A673 (cell line): ENCODE data around the gene CNPY4.

ENCODE experiments used
- EZH2 ChIP-seq: fragments of 200-600 bp; sonication (generic); IDR thresholded peaks from 2 replicates; pipeline ENCODE4 v1.6.1; 2017; ENCODE audit warnings: borderline replicate concordance, low read depth, mild to moderate bottlenecking, mixed read lengths, antibody characterized with exemption, low read length; ENCODE audit not compliant: poor library complexity, severe bottlenecking
- TF ChIP-seq, protein P1 (sequence below): fragments of 300-800, 200-600 bp; sonication (generic); conservative IDR thresholded peaks from 2 replicates; pipeline ENCODE4 v1.5.1; 2017; ENCODE audit warnings: low read depth, mild to moderate bottlenecking, antibody characterized with exemption, low read length, moderate library complexity, mixed read lengths

DNA sequence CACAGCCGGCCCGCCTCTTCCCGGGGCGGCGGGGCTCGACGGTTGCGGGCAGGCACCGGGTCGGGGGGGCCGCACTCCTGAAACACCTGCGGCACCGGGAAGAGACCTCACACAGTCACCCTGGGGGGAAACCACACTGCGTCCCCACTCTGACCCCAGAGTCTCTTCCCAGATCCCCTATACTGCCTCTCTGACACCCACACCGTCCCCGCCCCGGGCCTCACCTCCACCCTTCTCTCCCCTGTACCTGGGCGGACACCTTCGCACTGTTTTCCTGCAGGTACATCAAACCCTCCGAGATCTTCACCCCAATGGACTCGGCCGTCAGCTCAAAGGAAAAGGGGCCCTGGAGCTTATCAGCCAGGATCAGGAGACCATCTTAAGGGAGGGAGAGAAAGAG, 52.4 kb downstream of the CNPY4 start:
- TF ChIP-seq, protein P1, sequence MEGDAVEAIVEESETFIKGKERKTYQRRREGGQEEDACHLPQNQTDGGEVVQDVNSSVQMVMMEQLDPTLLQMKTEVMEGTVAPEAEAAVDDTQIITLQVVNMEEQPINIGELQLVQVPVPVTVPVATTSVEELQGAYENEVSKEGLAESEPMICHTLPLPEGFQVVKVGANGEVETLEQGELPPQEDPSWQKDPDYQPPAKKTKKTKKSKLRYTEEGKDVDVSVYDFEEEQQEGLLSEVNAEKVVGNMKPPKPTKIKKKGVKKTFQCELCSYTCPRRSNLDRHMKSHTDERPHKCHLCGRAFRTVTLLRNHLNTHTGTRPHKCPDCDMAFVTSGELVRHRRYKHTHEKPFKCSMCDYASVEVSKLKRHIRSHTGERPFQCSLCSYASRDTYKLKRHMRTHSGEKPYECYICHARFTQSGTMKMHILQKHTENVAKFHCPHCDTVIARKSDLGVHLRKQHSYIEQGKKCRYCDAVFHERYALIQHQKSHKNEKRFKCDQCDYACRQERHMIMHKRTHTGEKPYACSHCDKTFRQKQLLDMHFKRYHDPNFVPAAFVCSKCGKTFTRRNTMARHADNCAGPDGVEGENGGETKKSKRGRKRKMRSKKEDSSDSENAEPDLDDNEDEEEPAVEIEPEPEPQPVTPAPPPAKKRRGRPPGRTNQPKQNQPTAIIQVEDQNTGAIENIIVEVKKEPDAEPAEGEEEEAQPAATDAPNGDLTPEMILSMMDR, result no peak
- TF ChIP-seq EZH2, result no peak
